ENCODE data around the gene ELMOD3. TPM values are rescaled to one million over a fixed set of nuclear protein-coding genes. Genes with fewer than 3 reads are reported as not detected.
"Not testable (repeated sequence)": the region's sequence is repeated elsewhere in the genome, so short reads cannot be mapped to it uniquely, and the experiment has no call there.

The ELMOD3 gene
- total and polyA plus RNA-seq, 8 donors: 3.9 to 22.9 (median 8.0) TPM

- H3K4me3 ChIP-seq: no peak overlapping the region
- intact Hi-C loops (cut with DNase I): no loop called here
- no peaks in the 10 kb centered on the region for H3K27me3 ChIP-seq
- no peak for ATAC-seq
- peaks cover 0 to 4% (median 0%) of the 10 kb centered on the region in 3 donors for H3K36me3 ChIP-seq
- no peaks in the 10 kb centered on the region for H3K9me3 ChIP-seq
- TF ChIP-seq CTCF (IDR thresholded peaks at IDR 0.05): no peak
- no peak for FAIRE-seq
- DNase-seq: no peak
- H3K4me1 ChIP-seq: peaks cover 14 to 20% (median 17%) of the 10 kb centered on the region in 3 donors
- H3K27ac ChIP-seq: no peak overlapping the region
Observed at GRCh38 chr2:85329181-85329651, 25.4 kb upstream of the ELMOD3 start.

GRCh38 chr2:85329701-85330100 lies 24.9 kb upstream of the ELMOD3 start:
- intact Hi-C loops (cut with DNase I); H3K27ac ChIP-seq; H3K36me3 ChIP-seq; H3K4me3 ChIP-seq; H3K9me3 ChIP-seq; DNase-seq; H3K27me3 ChIP-seq; FAIRE-seq; ATAC-seq: not testable (repeated sequence)
- peaks cover 9 to 18% (median 12%) of the 10 kb centered on the region in 3 donors for H3K4me1 ChIP-seq
- WGBS, 2 donors: 73 to 89% methylated on average over 3 of the region's 3 CpGs

- peaks cover 0 to 5% (median 0%) of the 10 kb centered on the region in 3 donors for H3K4me1 ChIP-seq
- H3K36me3 ChIP-seq: no peaks in the 10 kb centered on the region
- no peaks in the 10 kb centered on the region for H3K27me3 ChIP-seq
- ATAC-seq: no peak
- no peak overlapping the region for H3K27ac ChIP-seq
- intact Hi-C loops (cut with DNase I): no loop called here
- no peak for DNase-seq
- no peak overlapping the region for H3K4me3 ChIP-seq
- no peak for FAIRE-seq
- H3K9me3 ChIP-seq: no peaks in the 10 kb centered on the region
- no peak for TF ChIP-seq CTCF (IDR thresholded peaks at IDR 0.05)
- 74 to 80% methylated on average over 13 of the region's 13 CpGs for WGBS, 2 donors
Observed at GRCh38 chr2:85330839-85331636, 23.5 kb upstream of the ELMOD3 start.

- H3K27ac ChIP-seq; H3K27me3 ChIP-seq; H3K36me3 ChIP-seq; H3K4me3 ChIP-seq; DNase-seq; H3K9me3 ChIP-seq; H3K4me1 ChIP-seq; intact Hi-C loops (cut with DNase I); FAIRE-seq; ATAC-seq: not testable (repeated sequence)
- 77 to 88% methylated on average over 3 to 4 of the region's 4 CpGs for WGBS, 2 donors
Observed at GRCh38 chr2:85333877-85334276, 20.7 kb upstream of the ELMOD3 start.

GRCh38 chr2:85334928-85335327 lies 19.6 kb upstream of the ELMOD3 start:
- Histone ChIP-seq H3K4me1 (no peaks in the 10 kb centered on the region), H3K9me3 (no peaks in the 10 kb centered on the region), H3K27me3 (no peaks in the 10 kb centered on the region), H3K4me3 (no peak overlapping the region), H3K27ac (no peak overlapping the region), H3K36me3 (no peaks in the 10 kb centered on the region)
- no peak for DNase-seq
- ATAC-seq: no peak
- no peak for TF ChIP-seq CTCF (IDR thresholded peaks at IDR 0.05)
- WGBS, 2 donors: 50 to 67% methylated on average over 2 of the region's 2 CpGs
- intact Hi-C loops (cut with DNase I): no loop called here
- FAIRE-seq: no peak

All from pancreas (tissue), 10 donors.